NB4 (cell line): ENCODE measurements around the gene PAPSS2.

Experiments used
- CTCF ChIP-seq: IDR thresholded peaks from one replicate; pipeline ENCODE4 v1.5.1; 2012; ENCODE audit warnings: low read depth, low read length
- MYC ChIP-seq: IDR thresholded peaks from 2 replicates; pipeline ENCODE4 v1.6.1; 2011; ENCODE audit warnings: low read depth, low read length
- POLR2A ChIP-seq: IDR thresholded peaks from 2 replicates; pipeline ENCODE4 v1.6.1; 2011; ENCODE audit warnings: mild to moderate bottlenecking; ENCODE audit not compliant: insufficient read length; ENCODE audit errors: extremely low read depth
- TF ChIP-seq, protein P1 (sequence below): IDR thresholded peaks from 2 replicates; pipeline ENCODE4 v1.6.1; 2011; ENCODE audit warnings: low read depth, low read length

GRCh38 chr10:87763086-87763861 lies 103.6 kb downstream of the PAPSS2 start:
- no peak for TF ChIP-seq CTCF
- TF ChIP-seq MYC: no peak
- TF ChIP-seq POLR2A: no peak
- TF ChIP-seq, protein P1, sequence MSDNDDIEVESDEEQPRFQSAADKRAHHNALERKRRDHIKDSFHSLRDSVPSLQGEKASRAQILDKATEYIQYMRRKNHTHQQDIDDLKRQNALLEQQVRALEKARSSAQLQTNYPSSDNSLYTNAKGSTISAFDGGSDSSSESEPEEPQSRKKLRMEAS: no peak
